GM23248 (cell line): ENCODE measurements around the gene BAX.

ENCODE experiments used
- EZH2 ChIP-seq: fragments of 200-600 bp; sonication (generic); IDR thresholded peaks from 2 replicates; pipeline ENCODE4 v1.6.1; 2018; ENCODE audit warnings: antibody characterized with exemption, mild to moderate bottlenecking; ENCODE audit not compliant: insufficient read depth, poor library complexity, severe bottlenecking
- EZH2phosphoT487 ChIP-seq: fragments of 200-600 bp; sonication (generic); IDR thresholded peaks from 2 replicates; pipeline ENCODE4 v1.6.1; 2018; ENCODE audit warnings: antibody characterized with exemption, moderate library complexity, mild to moderate bottlenecking, low read depth; ENCODE audit not compliant: insufficient read depth

- TF ChIP-seq EZH2phosphoT487 (no peak), EZH2 (no peak)
Measured at GRCh38 chr19:48940902-48941301, 13.8 kb upstream of the BAX start.
